Hematopoietic multipotent progenitor cell treated with erythropoietin and hydrocortisone succinate and interleukin-3 and kit ligand, for 4 days (in vitro differentiated cells): ENCODE results near the gene FARSB.
A peak's percentile ranks its signal among the peaks of the same experiment; 100 is the strongest.
"Not testable (repeated sequence)": the region's sequence is repeated elsewhere in the genome, so short reads cannot be mapped to it uniquely, and the experiment has no call there.

Experiments used
- DNase-seq: peaks from one replicate; pipeline ENCODE4 v3.0.0-alpha.2; 2015

Gene FARSB

GRCh38 chr2:222655787-222656525 lies at the start of gene FARSB:
FARSB (minus strand) TSS chr2:222656092; CDS start chr2:222656073, 19 bp downstream.
- DNase-seq = peak; percentile 98

GRCh38 chr2:222703886-222704285 lies 48.0 kb upstream of the FARSB start:
- no peak for DNase-seq

GRCh38 chr2:222703091-222703490 lies 47.2 kb upstream of the FARSB start:
- no peak for DNase-seq

- peak; percentile 19 for DNase-seq
Measured at GRCh38 chr2:222701721-222702131, 45.8 kb upstream of the FARSB start.

- no peak for DNase-seq
Measured at GRCh38 chr2:222701233-222701632, 45.3 kb upstream of the FARSB start.

- DNase-seq = no peak
Measured at GRCh38 chr2:222698276-222698675, 42.4 kb upstream of the FARSB start.

- peak; percentile 27 for DNase-seq
Measured at GRCh38 chr2:222693837-222694236, 37.9 kb upstream of the FARSB start.

- DNase-seq = not testable (repeated sequence)
Measured at GRCh38 chr2:222693413-222693812, 37.5 kb upstream of the FARSB start.

GRCh38 chr2:222690564-222691200 lies 34.8 kb upstream of the FARSB start:
- peak; percentile 92 for DNase-seq

GRCh38 chr2:222689322-222689721 lies 33.4 kb upstream of the FARSB start:
- no peak for DNase-seq

GRCh38 chr2:222688917-222689316 lies 33.0 kb upstream of the FARSB start:
- no peak for DNase-seq

GRCh38 chr2:222686086-222686750 lies 30.3 kb upstream of the FARSB start:
- DNase-seq = no peak

GRCh38 chr2:222683805-222684204 lies 27.9 kb upstream of the FARSB start:
- DNase-seq = no peak

GRCh38 chr2:222677981-222678380 lies 22.1 kb upstream of the FARSB start:
- no peak for DNase-seq

- DNase-seq = peak; percentile 20
Measured at GRCh38 chr2:222673883-222674282, 18.0 kb upstream of the FARSB start.

- DNase-seq = no peak
Measured at GRCh38 chr2:222673273-222673672, 17.4 kb upstream of the FARSB start.

- no peak for DNase-seq
Measured at GRCh38 chr2:222672068-222672401, 16.1 kb upstream of the FARSB start.

- peak; percentile 41 for DNase-seq
Measured at GRCh38 chr2:222671259-222672067, 15.6 kb upstream of the FARSB start, which contains the start of gene MOGAT1. MOGAT1 (plus strand) TSS chr2:222671658; CDS start chr2:222671786, 128 bp downstream.

- DNase-seq = no peak
Measured at GRCh38 chr2:222670191-222671038, 14.5 kb upstream of the FARSB start.

- no peak for DNase-seq
Measured at GRCh38 chr2:222669353-222669752, 13.5 kb upstream of the FARSB start.

GRCh38 chr2:222668494-222669154 lies 12.7 kb upstream of the FARSB start:
- no peak for DNase-seq

- no peak for DNase-seq
Measured at GRCh38 chr2:222663479-222663878, 7.6 kb upstream of the FARSB start.
